GM21360 (cell line): Measurements from ENCODE around the gene C1QTNF1.

Experiments
- ATAC-seq: cut with Tn5 transposase; IDR thresholded peaks from one replicate; pipeline ENCODE4 v1.9.1; 2021; ENCODE audit warnings: mild to moderate bottlenecking, moderate library complexity; ENCODE audit not compliant: unreplicated experiment

C1QTNF1 gene

GRCh38 chr17:78992542-78993212 lies 31.3 kb upstream of the C1QTNF1 start:
- no peak for ATAC-seq

- ATAC-seq: no peak
These were observed 30.6 kb upstream of the C1QTNF1 start for GRCh38 chr17:78993241-78993956.

- ATAC-seq: no peak
These were observed 29.8 kb upstream of the C1QTNF1 start for GRCh38 chr17:78993981-78994671.

GRCh38 chr17:78995022-78995760 lies 28.8 kb upstream of the C1QTNF1 start:
- ATAC-seq: no peak

- no peak for ATAC-seq
These were observed 28.1 kb upstream of the C1QTNF1 start for GRCh38 chr17:78995761-78996451.

- no peak for ATAC-seq
These were observed 27.2 kb upstream of the C1QTNF1 start for GRCh38 chr17:78996781-78997201.

- ATAC-seq: no peak
These were observed 26.7 kb upstream of the C1QTNF1 start for GRCh38 chr17:78997231-78997741.

- ATAC-seq: no peak
These were observed 26.1 kb upstream of the C1QTNF1 start for GRCh38 chr17:78997881-78998280.

GRCh38 chr17:78998311-78999055 lies 25.5 kb upstream of the C1QTNF1 start:
- ATAC-seq: no peak

GRCh38 chr17:78999056-78999768 lies 24.8 kb upstream of the C1QTNF1 start:
- no peak for ATAC-seq

- no peak for ATAC-seq
These were observed 24.0 kb upstream of the C1QTNF1 start for GRCh38 chr17:78999947-79000395.

GRCh38 chr17:79000396-79001189 lies 23.4 kb upstream of the C1QTNF1 start:
- no peak for ATAC-seq

GRCh38 chr17:79001190-79002020 lies 22.6 kb upstream of the C1QTNF1 start:
- no peak for ATAC-seq

- no peak for ATAC-seq
These were observed 21.7 kb upstream of the C1QTNF1 start for GRCh38 chr17:79002291-79002690.

GRCh38 chr17:79002796-79003593 lies 21.0 kb upstream of the C1QTNF1 start:
- ATAC-seq: no peak

- ATAC-seq: no peak
These were observed 20.1 kb upstream of the C1QTNF1 start for GRCh38 chr17:79003661-79004411.
